Peyer's patch (tissue), 4 donors: Measurements from ENCODE around the gene RELN. TPM values are rescaled to one million over a fixed set of nuclear protein-coding genes. Genes with fewer than 3 reads are reported as not detected.

Source experiments
- DNase-seq, 3 donors: peaks; one replicate each; pipeline ENCODE4 v3.0.0-alpha.2; 2017 to 2019
- H3K27ac ChIP-seq, 4 donors: fragments of 200-600 bp; sonication (generic); one replicate each; pipeline ENCODE4 v1.5.1; 2016 to 2019
- H3K27me3 ChIP-seq, 2 donors: fragments of 200-600 bp; sonication (generic); one replicate each; pipeline ENCODE4 v1.5.1; 2019
- H3K36me3 ChIP-seq, 3 donors: fragments of 200-600 bp; sonication (generic); one replicate each; pipeline ENCODE4 v1.5.1; 2016 to 2019
- H3K4me1 ChIP-seq, 4 donors: fragments of 200-600 bp; sonication (generic); one replicate each; pipeline ENCODE4 v1.5.1; 2016 to 2019
- H3K4me3 ChIP-seq, 4 donors: fragments of 200-600 bp; sonication (generic); 1 replicate in 3 of 4; 2 replicates in 1 of 4; pipeline ENCODE4 v1.5.1; 2016 to 2019; ENCODE audit warnings: mild to moderate bottlenecking in 1 of 4
- H3K9me3 ChIP-seq, 4 donors: fragments of 200-600 bp; sonication (generic); one replicate each; pipeline ENCODE4 v1.5.1; 2016 to 2019; ENCODE audit warnings: mild to moderate bottlenecking in 1 of 4
- CTCF ChIP-seq, 6 experiments: fragments of 450-650 bp in 4 of 6; fragments of 200-600 bp in 2 of 6; sonication (generic) in 1 of 6; IDR thresholded peaks; one replicate each; pipeline ENCODE4 v1.5.1; 2017 to 2019; ENCODE audit warnings: antibody characterized with exemption in 6 of 6, mild to moderate bottlenecking in 3 of 6, moderate library complexity in 1 of 6
- POLR2A ChIP-seq, 2 donors: fragments of 450-650 bp; IDR thresholded peaks; one replicate each; pipeline ENCODE4 v1.5.1; 2017; ENCODE audit warnings: antibody characterized with exemption in 2 of 2, mild to moderate bottlenecking in 2 of 2, moderate library complexity in 2 of 2
- small RNA-seq, 2 donors: library from RNA; depleted of rRNA; stranded (forward); fragments of <200 nt; gene quantifications; one replicate each; pipeline ENCODE3, GENCODE V24; 2016
- total RNA-seq, 4 donors: library from RNA; depleted of rRNA; stranded (reverse); fragments of >200 nt; gene quantifications; one replicate each; pipeline ENCODE4 v1.1.0, GENCODE V29; 2016

The RELN gene
- total RNA-seq, 4 donors from 2014 or later = 1.7 to 3.9 (median 3.2) TPM

- H3K4me3 ChIP-seq = no peak overlapping the region
- no peak for TF ChIP-seq POLR2A (IDR thresholded peaks at IDR 0.05)
- TF ChIP-seq CTCF (IDR thresholded peaks at IDR 0.05) = no peak
- no peaks in the 10 kb centered on the region for H3K4me1 ChIP-seq
- H3K27me3 ChIP-seq = peaks cover 0 to 4% of the 10 kb centered on the region in 2 donors
- no peak for DNase-seq
- no peaks in the 10 kb centered on the region for H3K9me3 ChIP-seq
- H3K27ac ChIP-seq = no peak overlapping the region
- H3K36me3 ChIP-seq = no peaks in the 10 kb centered on the region
Measured at GRCh38 chr7:103439661-103440060, 549.8 kb downstream of the RELN start.

GRCh38 chr7:103437623-103438022 lies 551.8 kb downstream of the RELN start:
- no peak overlapping the region for H3K4me3 ChIP-seq
- no peaks in the 10 kb centered on the region for H3K9me3 ChIP-seq
- no peaks in the 10 kb centered on the region for H3K4me1 ChIP-seq
- H3K27ac ChIP-seq = no peak overlapping the region
- no peak for DNase-seq
- no peaks in the 10 kb centered on the region for H3K27me3 ChIP-seq
- no peaks in the 10 kb centered on the region for H3K36me3 ChIP-seq
- TF ChIP-seq CTCF (IDR thresholded peaks at IDR 0.05) (no peak), POLR2A (IDR thresholded peaks at IDR 0.05) (no peak)

- H3K4me3 ChIP-seq = no peak overlapping the region
Measured at GRCh38 chr7:103432712-103433111, 556.7 kb downstream of the RELN start.

GRCh38 chr7:103425177-103425576 lies 564.3 kb downstream of the RELN start:
- Histone ChIP-seq H3K27me3 (no peaks in the 10 kb centered on the region), H3K36me3 (no peaks in the 10 kb centered on the region), H3K27ac (no peak overlapping the region), H3K4me3 (no peak overlapping the region), H3K9me3 (no peaks in the 10 kb centered on the region), H3K4me1 (no peaks in the 10 kb centered on the region)
- TF ChIP-seq POLR2A (IDR thresholded peaks at IDR 0.05) = no peak
- TF ChIP-seq CTCF (IDR thresholded peaks at IDR 0.05) = no peak
- DNase-seq = no peak

More at GRCh38 chr7:103432712-103433111, 556.7 kb downstream of the RELN start:
- Histone ChIP-seq H3K9me3 (no peaks in the 10 kb centered on the region), H3K4me1 (no peaks in the 10 kb centered on the region), H3K27me3 (no peaks in the 10 kb centered on the region), H3K36me3 (no peaks in the 10 kb centered on the region), H3K27ac (no peak overlapping the region)
- DNase-seq = no peak
- no peak for TF ChIP-seq CTCF (IDR thresholded peaks at IDR 0.05)
- no peak for TF ChIP-seq POLR2A (IDR thresholded peaks at IDR 0.05)

GRCh38 chr7:103423467-103424179 lies 565.8 kb downstream of the RELN start:
- Histone ChIP-seq H3K27me3 (no peaks in the 10 kb centered on the region), H3K27ac (no peak overlapping the region), H3K9me3 (no peaks in the 10 kb centered on the region), H3K4me1 (no peaks in the 10 kb centered on the region), H3K36me3 (no peaks in the 10 kb centered on the region), H3K4me3 (no peak overlapping the region)
- TF ChIP-seq POLR2A (IDR thresholded peaks at IDR 0.05) = no peak
- no peak for TF ChIP-seq CTCF (IDR thresholded peaks at IDR 0.05)
- DNase-seq = no peak

Small RNA genes lying within 50 kb of the gene (small RNA-seq; reads per million reads assigned to genes)
- 0 reads per million in 2 donors for gene RF00019

Other genes with a start within 250 kb of the RELN start
- gene ORC5, start 218.4 kb upstream of the RELN start, total RNA-seq = 10 to 100 TPM; 10.7 to 41.2 (median 18.0) TPM